NCI-H1048 (cell line): Measurements from ENCODE around the gene NDUFB1.

Source experiments
- DNase-seq: peaks from one replicate; lab custom pipeline; 2025; lab: John Stamatoyannopoulos, UW

Gene NDUFB1

DNA sequence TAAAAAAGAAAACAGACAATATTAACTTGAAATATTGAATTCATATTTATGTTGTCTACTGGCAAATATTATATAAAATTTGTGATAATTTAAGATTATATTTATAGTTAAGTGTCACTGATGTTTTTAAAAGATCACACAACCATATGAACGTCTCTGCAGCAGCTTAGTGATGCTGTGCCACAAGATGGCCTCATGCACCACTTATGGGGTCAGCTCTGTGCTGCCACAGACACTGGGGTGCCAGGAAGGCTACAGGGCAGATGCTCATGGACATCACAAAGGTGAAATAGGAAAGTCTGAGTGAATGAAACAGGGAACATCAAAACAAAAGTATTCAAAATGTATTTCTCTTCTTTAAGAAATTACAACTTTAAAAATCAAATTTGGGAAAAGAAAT lies 28.2 kb downstream of the NDUFB1 start:
- DNase-seq: no peak

GRCh38 chr14:92088494-92088893 lies 33.0 kb downstream of the NDUFB1 start:
- DNase-seq: no peak

- DNase-seq: no peak
These were observed 47.0 kb downstream of the NDUFB1 start for GRCh38 chr14:92074555-92074954.
